Natural killer cell (primary cell): ENCODE data around the gene KIAA0586. TPM values are rescaled to one million over a fixed set of nuclear protein-coding genes. Genes with fewer than 3 reads are reported as not detected.

Source experiments
- ATAC-seq, 3 donors: fragments of 150-1000 bp in 2 of 3; fragments of 200-7000 bp in 1 of 3; cut with Tn5 transposase; 1 replicate in 1 of 3; 2 replicates in 2 of 3; pipeline ENCODE4 v1.10.0; 2021; ENCODE audit warnings: mild to moderate bottlenecking in 2 of 3, moderate library complexity in 2 of 3
- DNase-seq, 2 donors: peaks; one replicate each; pipeline versions ENCODE4 v3.0.0 to v3.0.0-alpha.2; 2013 to 2021; ENCODE audit warnings: mixed read lengths in 1 of 2
- H3K27ac ChIP-seq: one replicate; pipeline ENCODE4 v1.5.1; 2013; ENCODE audit warnings: mild to moderate bottlenecking, low read length
- H3K27me3 ChIP-seq: one replicate; pipeline ENCODE4 v1.6.1; 2013; ENCODE audit warnings: low read length; ENCODE audit not compliant: control insufficient read depth, insufficient read depth
- H3K36me3 ChIP-seq: one replicate; pipeline ENCODE4 v1.6.1; 2013; ENCODE audit warnings: low read length; ENCODE audit not compliant: control insufficient read depth, insufficient read depth
- H3K4me1 ChIP-seq: one replicate; pipeline ENCODE4 v1.6.1; 2013; ENCODE audit warnings: low read length; ENCODE audit not compliant: control insufficient read depth, insufficient read depth
- H3K4me3 ChIP-seq: one replicate; pipeline ENCODE4 v1.5.1; 2013; ENCODE audit warnings: low read length
- H3K9me3 ChIP-seq: one replicate; pipeline ENCODE4 v1.6.1; 2013; ENCODE audit warnings: low read length; ENCODE audit not compliant: control insufficient read depth, insufficient read depth
- H3K27ac Mint-ChIP-seq, 2 donors: one replicate each; pipeline ENCODE4 v1.8.0; 2022; ENCODE audit warnings: mild to moderate bottlenecking in 2 of 2, mixed read lengths in 2 of 2, moderate library complexity in 1 of 2
- H3K27me3 Mint-ChIP-seq, 2 donors: one replicate each; pipeline ENCODE4 v1.8.0; 2022; ENCODE audit warnings: low read depth in 2 of 2, mixed read lengths in 2 of 2
- H3K36me3 Mint-ChIP-seq: one replicate; pipeline ENCODE4 v1.8.0; 2022; ENCODE audit warnings: mixed read lengths
- H3K4me1 Mint-ChIP-seq, 2 donors: one replicate each; pipeline ENCODE4 v1.8.0; 2022; ENCODE audit warnings: mixed read lengths in 2 of 2
- H3K4me3 Mint-ChIP-seq: one replicate; pipeline ENCODE4 v1.8.0; 2022; ENCODE audit warnings: mild to moderate bottlenecking, moderate library complexity, mixed read lengths
- H3K9me3 Mint-ChIP-seq, 2 donors: one replicate each; pipeline ENCODE4 v1.8.0; 2022; ENCODE audit warnings: mixed read lengths in 2 of 2
- WGBS: methylation state at CpG from one replicate; pipeline ENCODE4 v1.1.7; 2013; ENCODE audit warnings: missing lambda C conversion rate; ENCODE audit not compliant: insufficient coverage; 5-methylcytosine and 5-hydroxymethylcytosine counted together
- intact Hi-C: fragments of 100-400 bp; cut with micrococcal nuclease; formaldehyde crosslinking; loops from one replicate; pipeline ENCODE4 v1.14.2; 2022
- total RNA-seq, 4 donors: library from RNA; stranded (reverse); fragments of 120-200 nt in 1 of 4; gene quantifications; one replicate each; pipeline versions ENCODE4 v1.2.3 to v1.2.4, GENCODE V29; 2013 to 2022
- TF ChIP-seq, protein P1 (sequence below): fragments of 200-600 bp; IDR thresholded peaks from one replicate; pipeline ENCODE4 v1.8.0; 2022; ENCODE audit warnings: antibody characterized with exemption

Gene KIAA0586
- total RNA-seq, 3 donors from 2014 or later (not counting 1 experiment from before 2014, with no cell fraction given) = 19.6 to 30.1 (median 28.3) TPM

GRCh38 chr14:58460772-58461171 is 33.3 kb downstream of the KIAA0586 start:
- H3K27me3 Mint-ChIP-seq = no peaks in the 10 kb centered on the region
- Histone ChIP-seq H3K36me3 (peaks cover 62% of the 10 kb centered on the region), H3K4me1 (no peaks in the 10 kb centered on the region), H3K4me3 (no peak overlapping the region), H3K27ac (no peak overlapping the region), H3K27me3 (no peaks in the 10 kb centered on the region), H3K9me3 (no peaks in the 10 kb centered on the region)
- ATAC-seq (no peak), DNase-seq (no peak)
- no CpG with 5 or more reads among the region's 2 CpGs for WGBS
- H3K4me3 Mint-ChIP-seq = no peak overlapping the region
- H3K4me1 Mint-ChIP-seq = no peaks in the 10 kb centered on the region
- H3K27ac Mint-ChIP-seq = no peak overlapping the region
- H3K36me3 Mint-ChIP-seq = peaks cover 7% of the 10 kb centered on the region
- intact Hi-C loops = no loop called here
- TF ChIP-seq, protein P1, sequence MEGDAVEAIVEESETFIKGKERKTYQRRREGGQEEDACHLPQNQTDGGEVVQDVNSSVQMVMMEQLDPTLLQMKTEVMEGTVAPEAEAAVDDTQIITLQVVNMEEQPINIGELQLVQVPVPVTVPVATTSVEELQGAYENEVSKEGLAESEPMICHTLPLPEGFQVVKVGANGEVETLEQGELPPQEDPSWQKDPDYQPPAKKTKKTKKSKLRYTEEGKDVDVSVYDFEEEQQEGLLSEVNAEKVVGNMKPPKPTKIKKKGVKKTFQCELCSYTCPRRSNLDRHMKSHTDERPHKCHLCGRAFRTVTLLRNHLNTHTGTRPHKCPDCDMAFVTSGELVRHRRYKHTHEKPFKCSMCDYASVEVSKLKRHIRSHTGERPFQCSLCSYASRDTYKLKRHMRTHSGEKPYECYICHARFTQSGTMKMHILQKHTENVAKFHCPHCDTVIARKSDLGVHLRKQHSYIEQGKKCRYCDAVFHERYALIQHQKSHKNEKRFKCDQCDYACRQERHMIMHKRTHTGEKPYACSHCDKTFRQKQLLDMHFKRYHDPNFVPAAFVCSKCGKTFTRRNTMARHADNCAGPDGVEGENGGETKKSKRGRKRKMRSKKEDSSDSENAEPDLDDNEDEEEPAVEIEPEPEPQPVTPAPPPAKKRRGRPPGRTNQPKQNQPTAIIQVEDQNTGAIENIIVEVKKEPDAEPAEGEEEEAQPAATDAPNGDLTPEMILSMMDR = no peak
- H3K9me3 Mint-ChIP-seq = no peaks in the 10 kb centered on the region

- intact Hi-C loops = no loop called here
- peaks cover 61% of the 10 kb centered on the region for H3K36me3 ChIP-seq
Measured at GRCh38 chr14:58463147-58463546, 35.6 kb downstream of the KIAA0586 start.

GRCh38 chr14:58464652-58465051 is 37.1 kb downstream of the KIAA0586 start:
- H3K4me3 Mint-ChIP-seq = no peak overlapping the region
- peaks cover 7% of the 10 kb centered on the region for H3K36me3 Mint-ChIP-seq
- Histone ChIP-seq H3K27me3 (no peaks in the 10 kb centered on the region), H3K27ac (no peak overlapping the region), H3K9me3 (no peaks in the 10 kb centered on the region), H3K36me3 (peaks cover 65% of the 10 kb centered on the region), H3K4me3 (no peak overlapping the region), H3K4me1 (no peaks in the 10 kb centered on the region)
- no peaks in the 10 kb centered on the region for H3K27me3 Mint-ChIP-seq
- DNase-seq (no peak), ATAC-seq (no peak)
- no peak overlapping the region for H3K27ac Mint-ChIP-seq
- H3K9me3 Mint-ChIP-seq = no peaks in the 10 kb centered on the region
- H3K4me1 Mint-ChIP-seq = no peaks in the 10 kb centered on the region
- intact Hi-C loops = no loop called here
- TF ChIP-seq, protein P1 = no peak
- WGBS = 95% methylated on average over 7 of the region's 8 CpGs

More at GRCh38 chr14:58463147-58463546, 35.6 kb downstream of the KIAA0586 start:
- 98% methylated on average over 2 of the region's 2 CpGs for whole genome bisulfite sequencing
- H3K9me3 ChIP-seq = no peaks in the 10 kb centered on the region
- no peaks in the 10 kb centered on the region for H3K27me3 Mint-ChIP-seq
- no peaks in the 10 kb centered on the region for H3K9me3 Mint-ChIP-seq
- no peak overlapping the region for H3K4me3 ChIP-seq
- no peaks in the 10 kb centered on the region for H3K27me3 ChIP-seq
- H3K4me1 Mint-ChIP-seq = no peaks in the 10 kb centered on the region
- peaks cover 7% of the 10 kb centered on the region for H3K36me3 Mint-ChIP-seq
- H3K27ac Mint-ChIP-seq = no peak overlapping the region
- TF ChIP-seq, protein P1 = no peak
- H3K27ac ChIP-seq = no peak overlapping the region
- no peaks in the 10 kb centered on the region for H3K4me1 ChIP-seq
- no peak for DNase-seq
- ATAC-seq = no peak
- H3K4me3 Mint-ChIP-seq = no peak overlapping the region

- intact Hi-C loops = no loop called here
Measured at GRCh38 chr14:58465421-58465820, 37.9 kb downstream of the KIAA0586 start.

More at GRCh38 chr14:58465421-58465820, 37.9 kb downstream of the KIAA0586 start:
- H3K9me3 ChIP-seq = no peaks in the 10 kb centered on the region
- Mint-ChIP-seq H3K36me3 (peaks cover 7% of the 10 kb centered on the region), H3K4me1 (no peaks in the 10 kb centered on the region), H3K4me3 (no peak overlapping the region), H3K27ac (no peak overlapping the region), H3K27me3 (no peaks in the 10 kb centered on the region), H3K9me3 (no peaks in the 10 kb centered on the region)
- peaks cover 58% of the 10 kb centered on the region for H3K36me3 ChIP-seq
- no peak overlapping the region for H3K27ac ChIP-seq
- no peak for ATAC-seq
- TF ChIP-seq, protein P1 = no peak
- no peak overlapping the region for H3K4me3 ChIP-seq
- WGBS = 79% methylated on average over 1 of the region's 2 CpGs
- H3K27me3 ChIP-seq = no peaks in the 10 kb centered on the region
- no peaks in the 10 kb centered on the region for H3K4me1 ChIP-seq
- DNase-seq = no peak
